H1 (cell line): Measurements from ENCODE around the gene RHOT1.

Experiments
- CHD1 ChIP-seq: IDR thresholded peaks from 2 replicates; pipeline ENCODE4 v1.6.1; 2012; ENCODE audit warnings: low read depth, low read length, improper control_type of control experiment
- CTCF ChIP-seq, 3 experiments: IDR thresholded peaks; 1 replicate in 2 of 3; 2 replicates in 1 of 3; pipeline versions ENCODE4 v1.5.1 to v1.6.1; 2011; ENCODE audit warnings: low read length in 3 of 3, mild to moderate bottlenecking in 3 of 3, inconsistent platforms in 2 of 3, low read depth in 1 of 3, moderate library complexity in 1 of 3; ENCODE audit not compliant: insufficient read depth in 1 of 3; ENCODE audit errors: control extremely low read depth in 1 of 3
- EP300 ChIP-seq, 2 experiments: IDR thresholded peaks; 1 replicate in 1 of 2; 2 replicates in 1 of 2; pipeline ENCODE4 v1.6.1; 2011 to 2012; ENCODE audit warnings: low read depth in 2 of 2, low read length in 2 of 2, mild to moderate bottlenecking in 2 of 2, borderline replicate concordance in 1 of 2, inconsistent platforms in 1 of 2, moderate library complexity in 1 of 2
- EZH2 ChIP-seq: fragments of 200-600 bp; sonication (generic); IDR thresholded peaks from 2 replicates; pipeline ENCODE4 v1.7.1; 2012; ENCODE audit warnings: low read depth, mild to moderate bottlenecking, moderate library complexity, low read length, inconsistent platforms; ENCODE audit not compliant: severe bottlenecking
- NANOG ChIP-seq: IDR thresholded peaks from 2 replicates; pipeline ENCODE4 v1.6.1; 2011; ENCODE audit warnings: low read length, low read depth, mild to moderate bottlenecking, inconsistent platforms; ENCODE audit not compliant: insufficient read depth, poor library complexity, severe bottlenecking
- POLR2A ChIP-seq, 2 experiments: IDR thresholded peaks; 1 replicate in 1 of 2; 2 replicates in 1 of 2; pipeline ENCODE4 v1.6.1; 2011; ENCODE audit warnings: low read depth in 2 of 2, low read length in 2 of 2, mild to moderate bottlenecking in 2 of 2; ENCODE audit errors: control extremely low read depth in 1 of 2
- POLR2AphosphoS5 ChIP-seq: IDR thresholded peaks from 2 replicates; pipeline ENCODE4 v1.6.1; 2011; ENCODE audit warnings: low read depth, low read length
- SP1 ChIP-seq: IDR thresholded peaks from 2 replicates; pipeline ENCODE4 v1.6.1; 2011; ENCODE audit warnings: low read depth, low read length
- SP2 ChIP-seq: IDR thresholded peaks from 2 replicates; pipeline ENCODE4 v1.6.1; 2012; ENCODE audit warnings: mild to moderate bottlenecking, low read length, inconsistent platforms

- TF ChIP-seq CTCF (IDR thresholded peaks at IDR 0.05; ENCODE audit: control extremely low read depth in 1 of 3, insufficient read depth in 1 of 3, low read depth in 1 of 3, low read length in 3 of 3), result no peak
- no peak for TF ChIP-seq EP300 (IDR thresholded peaks at IDR 0.05; ENCODE audit: borderline replicate concordance in 1 of 2, low read depth in 2 of 2, low read length in 2 of 2)
- TF ChIP-seq NANOG, result no peak
- TF ChIP-seq CHD1, result no peak
- no peak for TF ChIP-seq SP2
- no peak for TF ChIP-seq POLR2A (IDR thresholded peaks at IDR 0.05; ENCODE audit: control extremely low read depth in 1 of 2, low read depth in 2 of 2, low read length in 2 of 2)
- no peak for TF ChIP-seq EZH2
- TF ChIP-seq SP1, result no peak
- no peak for TF ChIP-seq POLR2AphosphoS5
These were observed 22.2 kb upstream of the RHOT1 start for GRCh38 chr17:32120141-32120540.
